Activated CD4-positive, alpha-beta T cell treated with anti-CD3 and anti-CD28 coated beads, Interleukin-2, Interleukin-4, amounts not matched to agents 100 ng/mL and 50 ng/mL, durations not matched to agents 16 hours and 8 hours (primary cell): ENCODE measurements around the gene FGR.

Experiments used
- DNase-seq: peaks from one replicate; pipeline ENCODE4 v3.0.0-alpha.2; 2020; ENCODE audit warnings: low spot score

The FGR gene

GRCh38 chr1:27615346-27616192, 19.4 kb downstream of the FGR start:
- no peak for DNase-seq

- DNase-seq: no peak
Observed at GRCh38 chr1:27614625-27615344, 20.2 kb downstream of the FGR start.

- DNase-seq: no peak
Observed at GRCh38 chr1:27614043-27614624, 20.9 kb downstream of the FGR start.

GRCh38 chr1:27612718-27613117, 22.3 kb downstream of the FGR start:
- DNase-seq: no peak

- no peak for DNase-seq
Observed at GRCh38 chr1:27611450-27611849, 23.5 kb downstream of the FGR start.

GRCh38 chr1:27609618-27610240, 25.3 kb downstream of the FGR start:
- DNase-seq: no peak

- no peak for DNase-seq
Observed at GRCh38 chr1:27609210-27609555, 25.8 kb downstream of the FGR start.

- DNase-seq: no peak
Observed at GRCh38 chr1:27607239-27607804, 27.7 kb downstream of the FGR start.

- DNase-seq: no peak
Observed at GRCh38 chr1:27606708-27607238, 28.2 kb downstream of the FGR start.

- peak; percentile 72 for DNase-seq
Observed at GRCh38 chr1:27605796-27606707, 28.9 kb downstream of the FGR start.

GRCh38 chr1:27605300-27605766, 29.7 kb downstream of the FGR start:
- DNase-seq: no peak

- no peak for DNase-seq
Observed at GRCh38 chr1:27604579-27605299, 30.2 kb downstream of the FGR start.

GRCh38 chr1:27603681-27604578, 31.1 kb downstream of the FGR start, which contains the start of gene AHDC1:
AHDC1 (minus strand) TSS chr1:27604144; CDS start chr1:27552115, 52,029 bp downstream.
- DNase-seq: peak; percentile 88

- DNase-seq: no peak
Observed at GRCh38 chr1:27603309-27603680, 31.7 kb downstream of the FGR start.

- no peak for DNase-seq
Observed at GRCh38 chr1:27602462-27603308, 32.3 kb downstream of the FGR start.

- no peak for DNase-seq
Observed at GRCh38 chr1:27601771-27602461, 33.1 kb downstream of the FGR start.

- DNase-seq: no peak
Observed at GRCh38 chr1:27601321-27601770, 33.6 kb downstream of the FGR start.
